Stimulated activated CD4-positive, alpha-beta T cell treated with anti-CD3 and anti-CD28 coated beads, Interleukin-12 subunit alpha, Interleukin-12 subunit beta, amount 100 ng/mL, for 24 hours (primary cell): ENCODE data around the gene YY1.
"Not testable (repeated sequence)": the region's sequence is repeated elsewhere in the genome, so short reads cannot be mapped to it uniquely, and the experiment has no call there.

Experiments
- DNase-seq, 2 experiments: peaks; one replicate each; pipeline ENCODE4 v3.0.0-alpha.2; 2020; ENCODE audit warnings: low read depth in 2 of 2

YY1 gene

GRCh38 chr14:100283984-100284881, 45.3 kb downstream of the YY1 start:
- DNase-seq = no peak

- DNase-seq = peak; percentile 58
These were observed 46.3 kb downstream of the YY1 start for GRCh38 chr14:100285021-100285912.

GRCh38 chr14:100285913-100286400, 47.0 kb downstream of the YY1 start:
- no peak for DNase-seq

GRCh38 chr14:100286484-100287191, 47.7 kb downstream of the YY1 start:
- DNase-seq = no peak

- no peak for DNase-seq
These were observed 48.5 kb downstream of the YY1 start for GRCh38 chr14:100287202-100287997.

GRCh38 chr14:100287998-100288295, 49.0 kb downstream of the YY1 start:
- DNase-seq = not testable (repeated sequence)

GRCh38 chr14:100288382-100289185, 49.6 kb downstream of the YY1 start:
- DNase-seq = no peak

- no peak for DNase-seq
These were observed 51.1 kb downstream of the YY1 start for GRCh38 chr14:100289916-100290606.

GRCh38 chr14:100290607-100291304, 51.8 kb downstream of the YY1 start:
- no peak for DNase-seq

- no peak for DNase-seq
These were observed 52.5 kb downstream of the YY1 start for GRCh38 chr14:100291305-100292075.

GRCh38 chr14:100292301-100292775, 53.4 kb downstream of the YY1 start:
- no peak for DNase-seq

- no peak for DNase-seq
These were observed 54.0 kb downstream of the YY1 start for GRCh38 chr14:100292776-100293461.

- DNase-seq = no peak
These were observed 54.7 kb downstream of the YY1 start for GRCh38 chr14:100293497-100294212.

GRCh38 chr14:100294213-100294962, 55.4 kb downstream of the YY1 start:
- no peak for DNase-seq

- no peak for DNase-seq
These were observed 56.0 kb downstream of the YY1 start for GRCh38 chr14:100294963-100295330.
